NCI-H226 (cell line): ENCODE data around the gene REPIN1.

ENCODE experiments used
- DNase-seq: peaks from one replicate; pipeline ENCODE4 v3.0.0-alpha.2; 2015

The REPIN1 gene

GRCh38 chr7:150337659-150338081 lies 31.0 kb upstream of the REPIN1 start:
- no peak for DNase-seq

GRCh38 chr7:150338166-150338829 lies 30.3 kb upstream of the REPIN1 start:
- no peak for DNase-seq

- no peak for DNase-seq
Observed at GRCh38 chr7:150339409-150339809, 29.2 kb upstream of the REPIN1 start.

GRCh38 chr7:150340024-150340749 lies 28.4 kb upstream of the REPIN1 start:
- peak; percentile 44 for DNase-seq

- no peak for DNase-seq
Observed at GRCh38 chr7:150340875-150341262, 27.8 kb upstream of the REPIN1 start.

- DNase-seq = no peak
Observed at GRCh38 chr7:150341263-150342120, 27.1 kb upstream of the REPIN1 start, which contains the start of gene RARRES2. Gene RARRES2, minus strand, starts transcription at chr7:150341629. Its CDS starts 1,020 bp downstream, at chr7:150340609.

- no peak for DNase-seq
Observed at GRCh38 chr7:150342121-150342408, 26.6 kb upstream of the REPIN1 start.

GRCh38 chr7:150343225-150343624 lies 25.4 kb upstream of the REPIN1 start:
- DNase-seq = no peak

GRCh38 chr7:150344299-150344698 lies 24.3 kb upstream of the REPIN1 start:
- no peak for DNase-seq

- DNase-seq = no peak
Observed at GRCh38 chr7:150345012-150345411, 23.6 kb upstream of the REPIN1 start.

- DNase-seq = no peak
Observed at GRCh38 chr7:150346922-150347321, 21.7 kb upstream of the REPIN1 start.

GRCh38 chr7:150351587-150352194 lies 16.9 kb upstream of the REPIN1 start:
- DNase-seq = no peak

- DNase-seq = no peak
Observed at GRCh38 chr7:150355666-150356059, 13.0 kb upstream of the REPIN1 start.

- DNase-seq = no peak
Observed at GRCh38 chr7:150356265-150356897, 12.2 kb upstream of the REPIN1 start.

- DNase-seq = no peak
Observed at GRCh38 chr7:150357270-150357669, 11.4 kb upstream of the REPIN1 start.

- no peak for DNase-seq
Observed at GRCh38 chr7:150357771-150358427, 10.7 kb upstream of the REPIN1 start.

GRCh38 chr7:150358433-150358832 lies 10.2 kb upstream of the REPIN1 start:
- DNase-seq = no peak

- DNase-seq = no peak
Observed at GRCh38 chr7:150358988-150359621, 9.5 kb upstream of the REPIN1 start.

- no peak for DNase-seq
Observed at GRCh38 chr7:150359622-150360362, 8.8 kb upstream of the REPIN1 start.

GRCh38 chr7:150360363-150361058 lies 8.1 kb upstream of the REPIN1 start:
- no peak for DNase-seq
